OCI-LY1 (cell line): ENCODE measurements around the gene SPDYE18.
"Not testable (repeated sequence)": the region's sequence is repeated elsewhere in the genome, so short reads cannot be mapped to it uniquely, and the experiment has no call there.

Source experiments
- H2AFZ ChIP-seq: fragments of 200-600 bp; sonication (generic), shearing (Covaris generic); 2 replicates; pipeline ENCODE4 v1.6.0; 2014; ENCODE audit warnings: antibody characterized with exemption, mild to moderate bottlenecking, low read length
- H3F3A ChIP-seq: fragments of 200-600 bp; sonication (generic), shearing (Covaris generic); 2 replicates; pipeline ENCODE4 v1.6.0; 2014; ENCODE audit warnings: mild to moderate bottlenecking, antibody characterized with exemption, low read length, moderate library complexity; ENCODE audit not compliant: insufficient read depth
- H3K27ac ChIP-seq: fragments of 200-600 bp; sonication (generic); 2 replicates; pipeline ENCODE4 v1.5.1; 2014; ENCODE audit warnings: low read length, mixed run types, mild to moderate bottlenecking, low read depth; ENCODE audit not compliant: poor library complexity, severe bottlenecking
- H3K27me3 ChIP-seq: fragments of 200-600 bp; sonication (generic); 2 replicates; pipeline ENCODE4 v1.6.0; 2014; ENCODE audit warnings: antibody characterized with exemption, mild to moderate bottlenecking, low read length, moderate library complexity; ENCODE audit not compliant: insufficient read depth
- H3K36me3 ChIP-seq: fragments of 200-600 bp; sonication (generic); 2 replicates; pipeline ENCODE4 v1.6.1; 2014; ENCODE audit warnings: mild to moderate bottlenecking, antibody characterized with exemption, low read length, moderate library complexity, mixed read lengths; ENCODE audit not compliant: insufficient read depth
- H3K4me1 ChIP-seq: fragments of 200-600 bp; sonication (generic); 2 replicates; pipeline ENCODE4 v1.5.1; 2014; ENCODE audit warnings: mild to moderate bottlenecking, low read length, moderate library complexity; ENCODE audit not compliant: insufficient read depth, severe bottlenecking
- H3K4me2 ChIP-seq: fragments of 200-600 bp; sonication (generic), shearing (Covaris generic); 2 replicates; pipeline ENCODE4 v1.6.1; 2014; ENCODE audit warnings: low read length
- H3K4me3 ChIP-seq: fragments of 200-600 bp; sonication (generic); 2 replicates; pipeline ENCODE4 v1.5.1; 2014; ENCODE audit warnings: low read length, low read depth, mild to moderate bottlenecking, mixed read lengths; ENCODE audit not compliant: poor library complexity, severe bottlenecking
- H3K79me2 ChIP-seq: fragments of 200-600 bp; shearing (Covaris generic); 2 replicates; pipeline ENCODE4 v1.6.1; 2016; ENCODE audit warnings: mixed run types, low read length, mixed read lengths; ENCODE audit not compliant: insufficient read depth
- H3K9ac ChIP-seq: fragments of 200-600 bp; sonication (generic), shearing (Covaris generic); 2 replicates; pipeline ENCODE4 v1.6.1; 2014; ENCODE audit warnings: mild to moderate bottlenecking, low read length, mixed read lengths
- H3K9me2 ChIP-seq: fragments of 200-600 bp; sonication (generic), shearing (Covaris generic); 2 replicates; pipeline ENCODE4 v1.6.1; 2014; ENCODE audit warnings: low read depth, mild to moderate bottlenecking, low read length, mixed read lengths
- H3K9me3 ChIP-seq: fragments of 200-600 bp; shearing (Covaris generic); 2 replicates; pipeline ENCODE4 v1.6.1; 2014; ENCODE audit warnings: low read length, mixed read lengths
- H4K20me1 ChIP-seq: fragments of 200-600 bp; sonication (generic), shearing (Covaris generic); 2 replicates; pipeline ENCODE4 v1.6.0; 2016; ENCODE audit warnings: mild to moderate bottlenecking, low read length; ENCODE audit not compliant: insufficient read depth

SPDYE18 gene

GRCh38 chr7:77062557-77062956 is at the start of gene SPDYE18:
Gene SPDYE18, minus strand, starts transcription at chr7:77062558. Its CDS starts 2,046 bp downstream, at chr7:77060512.
- H3K27me3 ChIP-seq, H3K9me3 ChIP-seq, H3K4me2 ChIP-seq, H3K9me2 ChIP-seq, H3K79me2 ChIP-seq, H3K36me3 ChIP-seq, H2AFZ ChIP-seq, H4K20me1 ChIP-seq, H3F3A ChIP-seq, H3K4me3 ChIP-seq, H3K9ac ChIP-seq, H3K27ac ChIP-seq, H3K4me1 ChIP-seq: not testable (repeated sequence)

GRCh38 chr7:77108362-77108761 is 46.0 kb upstream of the SPDYE18 start:
- not testable (repeated sequence) for H3K9me2 ChIP-seq, H3K79me2 ChIP-seq, H4K20me1 ChIP-seq, H3K27me3 ChIP-seq, H3K4me1 ChIP-seq, H3K4me2 ChIP-seq, H3K9ac ChIP-seq, H3F3A ChIP-seq, H3K36me3 ChIP-seq, H3K4me3 ChIP-seq, H3K9me3 ChIP-seq, H3K27ac ChIP-seq, H2AFZ ChIP-seq

GRCh38 chr7:77107659-77108058 is 45.3 kb upstream of the SPDYE18 start:
- not testable (repeated sequence) for H2AFZ ChIP-seq, H3K27ac ChIP-seq, H3K9me2 ChIP-seq, H3F3A ChIP-seq, H3K4me3 ChIP-seq, H4K20me1 ChIP-seq, H3K9ac ChIP-seq, H3K79me2 ChIP-seq, H3K4me2 ChIP-seq, H3K4me1 ChIP-seq, H3K9me3 ChIP-seq, H3K36me3 ChIP-seq, H3K27me3 ChIP-seq

- not testable (repeated sequence) for H3K4me1 ChIP-seq, H3K27ac ChIP-seq, H3K4me2 ChIP-seq, H4K20me1 ChIP-seq, H2AFZ ChIP-seq, H3K79me2 ChIP-seq, H3K4me3 ChIP-seq, H3K9me2 ChIP-seq, H3K27me3 ChIP-seq, H3F3A ChIP-seq, H3K36me3 ChIP-seq, H3K9me3 ChIP-seq, H3K9ac ChIP-seq
Measured at GRCh38 chr7:77105904-77106303, 43.5 kb upstream of the SPDYE18 start.

- H3K27me3 ChIP-seq, H3K36me3 ChIP-seq, H3K4me2 ChIP-seq, H3K79me2 ChIP-seq, H3F3A ChIP-seq, H3K9me2 ChIP-seq, H2AFZ ChIP-seq, H3K4me3 ChIP-seq, H4K20me1 ChIP-seq, H3K9me3 ChIP-seq, H3K4me1 ChIP-seq, H3K27ac ChIP-seq, H3K9ac ChIP-seq: not testable (repeated sequence)
Measured at GRCh38 chr7:77102671-77103070, 40.3 kb upstream of the SPDYE18 start.

GRCh38 chr7:77101187-77101586 is 38.8 kb upstream of the SPDYE18 start:
- H3K36me3 ChIP-seq, H3K9ac ChIP-seq, H2AFZ ChIP-seq, H3K4me3 ChIP-seq, H3K9me3 ChIP-seq, H3K79me2 ChIP-seq, H3K27me3 ChIP-seq, H4K20me1 ChIP-seq, H3K9me2 ChIP-seq, H3K27ac ChIP-seq, H3F3A ChIP-seq, H3K4me2 ChIP-seq, H3K4me1 ChIP-seq: not testable (repeated sequence)

- not testable (repeated sequence) for H3K4me2 ChIP-seq, H3K79me2 ChIP-seq, H3F3A ChIP-seq, H3K4me3 ChIP-seq, H3K27me3 ChIP-seq, H4K20me1 ChIP-seq, H3K9ac ChIP-seq, H3K4me1 ChIP-seq, H3K27ac ChIP-seq, H3K9me2 ChIP-seq, H3K9me3 ChIP-seq, H3K36me3 ChIP-seq, H2AFZ ChIP-seq
Measured at GRCh38 chr7:77100501-77100900, 38.1 kb upstream of the SPDYE18 start.

GRCh38 chr7:77092301-77092700 is 29.9 kb upstream of the SPDYE18 start:
- not testable (repeated sequence) for H4K20me1 ChIP-seq, H3K4me1 ChIP-seq, H3K36me3 ChIP-seq, H3F3A ChIP-seq, H3K4me3 ChIP-seq, H3K4me2 ChIP-seq, H3K9me2 ChIP-seq, H3K79me2 ChIP-seq, H2AFZ ChIP-seq, H3K27ac ChIP-seq, H3K27me3 ChIP-seq, H3K9me3 ChIP-seq, H3K9ac ChIP-seq
